Fibroblast of lung (primary cell): Measurements from ENCODE around the gene CRB1. TPM values are rescaled to one million over a fixed set of nuclear protein-coding genes. Genes with fewer than 3 reads are reported as not detected.

ENCODE experiments used
- DNase-seq, 2 donors: peaks; one replicate each; pipeline versions ENCODE4 v3.0.0 to v3.0.0-alpha.2; 2010; ENCODE audit warnings: low read depth in 2 of 2
- H2AFZ ChIP-seq: 2 replicates; pipeline ENCODE4 v1.5.1; 2012; ENCODE audit warnings: low read length, control low read depth, inconsistent platforms
- H3K27ac ChIP-seq: 2 replicates; pipeline ENCODE4 v1.5.1; 2011; ENCODE audit warnings: low read length, control low read depth; ENCODE audit not compliant: insufficient read depth
- H3K27me3 ChIP-seq: 2 replicates; pipeline ENCODE4 v1.5.1; 2011; ENCODE audit warnings: mild to moderate bottlenecking, low read length; ENCODE audit not compliant: control insufficient read depth, insufficient read depth
- H3K36me3 ChIP-seq: 2 replicates; pipeline ENCODE4 v1.5.1; 2011; ENCODE audit warnings: low read length; ENCODE audit not compliant: control insufficient read depth, insufficient read depth
- H3K4me1 ChIP-seq: 2 replicates; pipeline ENCODE4 v1.5.1; 2011; ENCODE audit warnings: low read length; ENCODE audit not compliant: control insufficient read depth, insufficient read depth; ENCODE audit errors: extremely low read depth
- H3K4me2 ChIP-seq: 2 replicates; pipeline ENCODE4 v1.5.1; 2011; ENCODE audit warnings: low read length, control low read depth; ENCODE audit not compliant: insufficient read depth; ENCODE audit errors: extremely low read depth
- H3K4me3 ChIP-seq, 4 experiments: fragments of 200-600 bp in 1 of 4; sonication (generic) in 1 of 4; replicated peaks in 1 of 4; 2 replicates each; pipeline ENCODE4 v1.5.1; 2011 to 2016; ENCODE audit warnings: low read length in 4 of 4, low read depth in 3 of 4, mild to moderate bottlenecking in 3 of 4, control low read depth in 2 of 4, inconsistent platforms in 1 of 4, mixed read lengths in 1 of 4; ENCODE audit not compliant: insufficient read depth in 1 of 4; ENCODE audit errors: control extremely low read depth in 1 of 4
- H3K79me2 ChIP-seq: 2 replicates; pipeline ENCODE4 v1.5.1; 2012; ENCODE audit warnings: mild to moderate bottlenecking, low read length, inconsistent platforms; ENCODE audit not compliant: control insufficient read depth, insufficient read depth
- H3K9ac ChIP-seq: 2 replicates; pipeline ENCODE4 v1.5.1; 2011; ENCODE audit warnings: mild to moderate bottlenecking, low read length, control low read depth; ENCODE audit not compliant: insufficient read depth
- H3K9me3 ChIP-seq: 2 replicates; pipeline ENCODE4 v1.5.1; 2012; ENCODE audit warnings: low read depth, low read length; ENCODE audit not compliant: control insufficient read depth, insufficient read depth
- H4K20me1 ChIP-seq: 2 replicates; pipeline ENCODE4 v1.5.1; 2011; ENCODE audit warnings: low read length; ENCODE audit not compliant: control insufficient read depth, insufficient read depth; ENCODE audit errors: extremely low read depth
- EZH2 ChIP-seq: IDR thresholded peaks from 2 replicates; pipeline ENCODE4 v1.5.1; 2012; ENCODE audit warnings: low read length, control low read depth, mild to moderate bottlenecking; ENCODE audit errors: missing control alignments
- polyA plus RNA-seq, 2 donors: library from polyadenylated mRNA; depleted of rRNA in 1 of 2; stranded (reverse) in 1 of 2; unstranded in 1 of 2; fragments of >200 nt; gene quantifications; 2 replicates each; pipeline ENCODE4 v1.2.1, GENCODE V29; 2011 to 2012; ENCODE audit warnings: missing spikeins in 1 of 2
- total RNA-seq: library from RNA; depleted of rRNA; stranded (reverse); fragments of >200 nt; gene quantifications from 2 replicates; pipeline ENCODE4 v1.2.1, GENCODE V29; 2014
- TF ChIP-seq, protein P1 (sequence below), 2 donors: IDR thresholded peaks in 1 of 2; conservative IDR thresholded peaks in 1 of 2; 1 replicate in 1 of 2; 2 replicates in 1 of 2; pipeline ENCODE4 v1.5.1; 2011 to 2012; ENCODE audit warnings: low read length in 2 of 2, control low read depth in 1 of 2, inconsistent platforms in 1 of 2, low read depth in 1 of 2, mild to moderate bottlenecking in 1 of 2

The CRB1 gene
- total and polyA plus RNA-seq, 2 donors (not counting 1 experiment from before 2014, with no cell fraction given), result 0.05 to 0.66 TPM

DNA sequence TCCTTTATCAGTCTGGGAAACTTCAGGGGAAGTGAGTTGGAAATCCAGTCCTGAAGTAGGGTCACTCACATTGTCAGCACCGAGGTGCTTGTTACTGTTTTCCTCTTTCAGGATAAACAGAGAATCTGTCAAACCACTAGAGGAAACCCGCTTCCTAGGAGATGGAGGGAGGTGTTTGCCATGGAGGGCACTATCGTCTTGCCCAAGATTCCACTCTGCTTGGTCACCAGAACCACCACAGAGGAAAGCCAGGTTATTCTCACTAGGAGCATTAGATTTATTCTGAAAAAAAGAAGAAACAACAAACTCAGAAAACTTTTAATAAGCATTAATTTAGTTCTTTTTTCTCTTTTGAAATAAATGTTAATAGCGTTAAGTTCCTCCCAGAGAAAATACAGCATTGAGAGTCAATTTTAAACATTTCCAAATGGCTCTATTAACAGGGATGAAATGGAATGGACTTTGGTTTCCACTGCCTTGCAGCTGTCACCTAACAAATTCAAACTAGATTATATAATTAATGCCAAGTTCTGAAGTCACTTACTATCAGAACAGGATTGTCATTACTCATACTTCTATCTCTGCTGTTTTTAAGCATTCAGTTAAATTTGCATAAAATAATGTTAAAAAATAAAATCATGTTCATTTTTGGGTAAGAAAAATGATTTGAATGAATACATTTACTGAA lies 242.8 kb downstream of the CRB1 start:
- Histone ChIP-seq H3K9ac (no peak overlapping the region), H4K20me1 (no peaks in the 10 kb centered on the region), H3K9me3 (no peaks in the 10 kb centered on the region), H3K4me3 (no peak overlapping the region), H3K79me2 (no peaks in the 10 kb centered on the region), H3K27me3 (no peaks in the 10 kb centered on the region), H3K36me3 (no peaks in the 10 kb centered on the region), H2AFZ (no peak overlapping the region), H3K4me2 (no peak overlapping the region), H3K27ac (no peak overlapping the region), H3K4me1 (no peaks in the 10 kb centered on the region)
- no peak for DNase-seq
- TF ChIP-seq, protein P1, sequence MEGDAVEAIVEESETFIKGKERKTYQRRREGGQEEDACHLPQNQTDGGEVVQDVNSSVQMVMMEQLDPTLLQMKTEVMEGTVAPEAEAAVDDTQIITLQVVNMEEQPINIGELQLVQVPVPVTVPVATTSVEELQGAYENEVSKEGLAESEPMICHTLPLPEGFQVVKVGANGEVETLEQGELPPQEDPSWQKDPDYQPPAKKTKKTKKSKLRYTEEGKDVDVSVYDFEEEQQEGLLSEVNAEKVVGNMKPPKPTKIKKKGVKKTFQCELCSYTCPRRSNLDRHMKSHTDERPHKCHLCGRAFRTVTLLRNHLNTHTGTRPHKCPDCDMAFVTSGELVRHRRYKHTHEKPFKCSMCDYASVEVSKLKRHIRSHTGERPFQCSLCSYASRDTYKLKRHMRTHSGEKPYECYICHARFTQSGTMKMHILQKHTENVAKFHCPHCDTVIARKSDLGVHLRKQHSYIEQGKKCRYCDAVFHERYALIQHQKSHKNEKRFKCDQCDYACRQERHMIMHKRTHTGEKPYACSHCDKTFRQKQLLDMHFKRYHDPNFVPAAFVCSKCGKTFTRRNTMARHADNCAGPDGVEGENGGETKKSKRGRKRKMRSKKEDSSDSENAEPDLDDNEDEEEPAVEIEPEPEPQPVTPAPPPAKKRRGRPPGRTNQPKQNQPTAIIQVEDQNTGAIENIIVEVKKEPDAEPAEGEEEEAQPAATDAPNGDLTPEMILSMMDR (conservative IDR thresholded peaks at IDR 0.05 in 1 of 2, IDR thresholded peaks at IDR 0.05 in 1 of 2; ENCODE audit: low read depth in 1 of 2, low read length in 2 of 2), result no peak
- TF ChIP-seq EZH2, result no peak

DNA sequence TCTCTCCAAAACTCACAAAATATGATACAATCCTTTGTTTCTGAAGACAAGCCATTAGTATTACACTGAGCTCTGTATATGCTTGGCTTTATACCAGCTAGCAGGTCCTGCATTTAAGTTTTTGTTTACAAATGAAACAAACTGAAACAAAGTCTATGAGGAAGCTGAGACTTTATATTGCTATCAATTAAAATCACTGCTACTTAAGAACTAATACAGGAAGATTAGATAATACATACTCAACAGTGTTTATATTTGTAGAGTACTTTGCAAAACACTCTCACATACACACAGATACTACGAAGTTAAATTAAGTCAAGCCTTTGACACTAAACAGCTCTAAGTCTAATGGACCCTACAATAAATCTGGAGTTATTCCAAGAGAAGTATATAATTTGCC lies 247.4 kb downstream of the CRB1 start:
- no peak overlapping the region for H2AFZ ChIP-seq
- no peaks in the 10 kb centered on the region for H3K27me3 ChIP-seq
- no peak overlapping the region for H3K4me2 ChIP-seq
- no peaks in the 10 kb centered on the region for H3K4me1 ChIP-seq
- no peaks in the 10 kb centered on the region for H3K79me2 ChIP-seq
- H3K9me3 ChIP-seq, result no peaks in the 10 kb centered on the region
- no peak for DNase-seq
- H3K9ac ChIP-seq, result no peak overlapping the region
- H3K27ac ChIP-seq, result no peak overlapping the region
- H3K4me3 ChIP-seq, result no peak overlapping the region
- no peaks in the 10 kb centered on the region for H3K36me3 ChIP-seq
- no peak for TF ChIP-seq EZH2
- TF ChIP-seq, protein P1 (conservative IDR thresholded peaks at IDR 0.05 in 1 of 2, IDR thresholded peaks at IDR 0.05 in 1 of 2; ENCODE audit: low read depth in 1 of 2, low read length in 2 of 2), result no peak
- no peaks in the 10 kb centered on the region for H4K20me1 ChIP-seq

DNA sequence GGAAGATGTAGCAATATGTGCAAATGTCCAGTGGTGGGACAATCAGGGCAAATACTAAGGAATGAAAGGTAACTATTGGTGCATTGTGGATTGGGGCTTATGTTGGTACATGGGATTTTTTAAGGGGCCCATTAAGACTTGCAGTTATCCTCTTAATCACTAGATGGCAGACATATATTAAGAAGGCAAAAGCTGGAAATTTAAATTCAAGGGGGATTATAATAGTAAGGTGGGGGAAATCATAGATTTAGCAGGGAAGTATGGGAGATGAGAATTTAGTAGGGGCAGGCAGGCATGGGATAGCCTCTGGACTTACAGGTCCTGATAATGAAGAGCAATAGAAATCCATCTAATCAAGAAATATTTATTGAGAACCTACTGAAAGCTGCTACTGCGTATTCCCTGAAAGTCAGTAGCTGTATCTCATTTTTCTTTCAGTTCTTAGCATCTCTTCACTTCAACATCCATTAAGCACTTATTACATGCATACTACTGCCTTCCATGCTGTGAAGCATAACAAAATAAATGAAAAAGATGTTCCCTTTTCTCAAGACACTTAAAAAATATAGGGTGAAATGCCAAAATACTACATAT lies 251.8 kb downstream of the CRB1 start:
- no peaks in the 10 kb centered on the region for H3K36me3 ChIP-seq
- H3K27ac ChIP-seq, result no peak overlapping the region
- no peaks in the 10 kb centered on the region for H3K27me3 ChIP-seq
- no peaks in the 10 kb centered on the region for H3K4me1 ChIP-seq
- no peaks in the 10 kb centered on the region for H3K79me2 ChIP-seq
- no peaks in the 10 kb centered on the region for H3K9me3 ChIP-seq
- H3K4me2 ChIP-seq, result no peak overlapping the region
- H2AFZ ChIP-seq, result no peak overlapping the region
- H4K20me1 ChIP-seq, result no peaks in the 10 kb centered on the region
- H3K9ac ChIP-seq, result no peak overlapping the region
- DNase-seq, result peak; percentile 11 to 30
- H3K4me3 ChIP-seq, result no peak overlapping the region
- TF ChIP-seq, protein P1 (conservative IDR thresholded peaks at IDR 0.05 in 1 of 2, IDR thresholded peaks at IDR 0.05 in 1 of 2; ENCODE audit: low read depth in 1 of 2, low read length in 2 of 2), result peak in 1 of 2 donors; percentile 53
- no peak for TF ChIP-seq EZH2
